ENCODE data around the gene FLYWCH1.

Gene FLYWCH1

DNA sequence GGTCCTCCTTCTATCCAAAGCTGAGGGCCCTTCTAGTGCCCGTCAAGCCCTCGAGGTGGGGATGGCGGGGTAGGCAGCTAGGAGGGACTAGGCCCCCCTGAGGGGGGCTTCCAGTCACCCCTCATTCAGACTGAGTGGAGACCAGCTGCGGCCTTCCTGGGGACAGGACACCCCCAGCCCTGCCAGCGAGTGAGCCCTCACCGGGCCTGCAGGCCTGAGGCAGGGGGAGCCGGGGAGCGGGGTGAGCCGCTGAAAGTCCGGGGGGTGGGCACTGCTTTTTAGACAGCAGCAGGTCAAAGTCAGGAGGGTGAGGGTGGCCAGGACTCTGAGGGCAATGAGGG is 43.7 kb downstream of the FLYWCH1 start:
- DNase-seq, result no peak

DNA sequence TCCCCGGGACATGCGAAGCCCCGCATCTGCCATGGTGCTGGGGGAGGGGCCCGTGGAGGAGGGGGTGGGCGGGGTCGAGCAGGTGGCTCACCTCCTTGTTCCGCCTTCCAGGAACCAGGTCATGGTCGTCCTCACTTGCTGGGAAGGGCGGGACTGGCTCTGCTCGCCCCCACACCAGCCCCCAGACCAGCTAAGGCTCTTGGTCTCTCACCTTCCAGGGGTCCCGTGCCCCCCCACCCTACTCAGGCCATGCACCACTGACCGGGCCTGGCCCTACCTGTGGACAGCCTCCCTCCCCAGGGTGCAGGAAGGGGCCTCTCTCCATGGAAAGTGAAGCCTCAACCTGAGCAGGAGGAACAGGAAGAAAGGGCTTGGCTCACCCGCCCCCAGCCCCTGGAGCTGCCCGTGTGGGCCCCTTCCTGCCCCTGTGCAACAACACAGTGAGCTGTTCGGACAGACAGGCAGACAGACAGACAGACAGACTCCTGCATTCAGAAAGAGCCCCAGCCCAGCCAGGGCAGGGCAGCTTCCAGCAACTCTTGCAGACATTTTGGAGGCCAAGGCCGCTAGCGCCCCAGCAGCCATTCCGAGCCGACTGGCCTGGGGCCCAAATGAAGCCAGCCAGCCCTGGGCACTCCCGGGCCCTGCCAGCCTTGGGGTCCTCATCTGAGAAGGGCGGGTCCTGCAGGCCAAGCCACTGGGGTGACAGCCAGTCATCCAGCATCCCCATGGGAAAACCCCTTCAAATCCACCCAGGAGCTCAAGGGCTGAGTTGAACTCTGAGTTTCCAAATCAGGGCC is 44.2 kb downstream of the FLYWCH1 start:
- DNase-seq, result no peak

DNA sequence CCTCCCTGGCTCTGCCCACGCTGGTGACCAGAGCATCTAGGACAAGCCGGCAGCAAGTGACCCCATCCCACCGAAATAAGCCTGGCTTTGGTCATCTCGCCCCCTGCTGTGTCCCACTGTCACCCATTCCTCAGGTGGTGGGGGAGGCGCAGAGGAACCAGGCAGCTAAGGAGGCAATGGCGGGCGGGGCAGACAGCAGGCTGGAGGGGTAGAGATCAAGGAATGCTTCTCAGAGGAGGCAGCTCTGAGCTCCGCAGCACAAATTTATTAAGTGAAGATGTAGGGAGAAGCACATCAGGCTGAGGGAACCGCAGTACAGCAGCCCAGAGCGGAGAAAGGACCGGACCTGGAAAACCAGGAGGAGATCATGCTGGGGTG is 44.8 kb downstream of the FLYWCH1 start:
- no peak for DNase-seq

DNA sequence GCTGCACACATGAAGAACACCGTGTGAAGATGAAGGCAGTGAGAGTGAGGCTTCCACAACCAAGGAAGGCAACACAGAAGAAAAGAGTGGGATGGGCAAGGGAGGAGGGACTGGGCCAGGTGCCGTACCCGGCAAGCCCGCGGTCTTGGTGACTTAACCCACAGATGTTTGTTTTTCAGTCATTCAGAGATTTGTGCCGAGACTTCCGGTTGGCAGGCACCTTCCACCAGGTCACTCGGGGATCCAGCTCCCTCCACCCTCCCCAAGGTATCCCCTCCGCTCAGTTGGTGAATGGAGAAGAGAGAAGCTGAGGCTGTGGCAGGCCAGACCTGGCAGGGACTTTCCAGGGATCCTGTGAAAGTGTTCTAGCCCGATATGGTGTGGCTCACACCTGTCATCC is 47.5 kb downstream of the FLYWCH1 start:
- peak; percentile 86 for DNase-seq

DNA sequence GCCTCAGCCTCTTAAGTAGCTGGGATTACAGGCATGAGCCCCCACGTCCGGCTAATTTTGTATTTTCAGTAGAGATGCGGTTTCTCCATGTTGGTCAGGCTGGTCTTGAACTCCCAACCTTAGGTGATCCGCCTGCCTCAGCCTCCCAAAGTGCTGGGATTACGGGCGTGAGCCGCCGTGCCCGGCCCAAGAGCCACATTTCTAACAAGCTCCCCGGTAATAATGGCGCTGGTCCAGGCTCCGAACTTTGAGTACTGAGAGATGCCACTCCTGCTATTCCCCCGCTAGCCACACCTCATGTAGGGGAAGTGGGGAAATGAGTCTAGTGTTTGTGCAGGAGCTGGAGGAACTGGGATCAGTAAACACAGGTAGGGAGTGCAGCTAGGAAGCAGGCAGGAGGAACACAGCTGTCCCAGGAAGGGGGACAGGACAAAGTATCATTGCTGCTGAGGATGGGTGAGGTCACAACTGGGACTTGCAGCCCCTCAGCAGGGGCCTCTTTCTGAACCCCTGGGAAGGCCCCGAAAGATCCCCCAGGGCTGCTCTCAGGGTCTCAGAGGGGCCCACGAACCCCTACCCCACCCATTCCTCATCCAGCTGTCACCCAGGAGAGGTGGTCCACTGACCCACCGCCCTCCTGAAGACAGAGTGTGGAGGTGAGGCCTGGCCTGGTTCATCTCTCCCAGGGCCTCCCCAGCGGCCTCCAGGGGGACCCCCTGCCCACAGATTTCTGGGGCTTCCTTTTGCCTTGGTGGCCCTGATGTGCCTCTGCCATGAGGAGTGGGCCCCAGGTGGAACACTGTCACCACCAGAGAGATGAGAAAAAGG is 48.7 kb downstream of the FLYWCH1 start:
- no peak for DNase-seq

DNA sequence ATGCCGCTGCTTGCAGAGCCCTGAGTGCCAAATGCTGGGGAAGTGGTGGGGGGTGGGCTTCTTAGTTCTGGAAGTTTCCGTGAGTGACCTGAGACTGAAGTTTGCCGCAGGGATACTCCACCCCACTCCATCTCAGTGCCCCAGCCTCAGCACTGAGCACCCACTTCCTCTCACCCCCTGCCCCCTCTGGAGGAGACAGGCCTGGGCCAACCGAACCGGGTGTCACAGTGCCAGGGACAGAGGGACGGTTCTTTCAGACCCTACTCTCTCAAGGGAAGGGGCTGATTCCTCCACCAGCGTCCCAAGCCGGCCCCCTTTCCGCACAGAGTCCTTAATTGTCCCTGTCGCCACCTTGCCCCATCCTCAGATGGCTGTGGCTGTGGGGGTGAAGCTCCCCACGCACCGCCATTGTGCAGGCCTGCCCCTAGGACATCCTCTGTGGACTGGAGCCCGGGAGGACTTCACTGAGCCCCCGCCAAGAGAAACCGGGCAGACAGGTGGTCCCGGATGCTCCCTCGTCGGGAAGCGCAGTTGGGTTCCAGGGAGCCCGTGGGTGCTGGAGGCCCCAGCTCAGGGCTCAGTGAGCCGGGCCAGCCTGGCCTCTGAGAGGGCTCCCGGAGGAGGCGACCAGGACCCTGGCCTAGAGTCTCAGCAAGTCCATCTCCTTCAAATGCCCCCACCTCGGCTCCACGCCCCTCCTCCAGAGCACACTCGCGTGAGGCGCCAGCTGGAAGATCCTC is 50.8 kb downstream of the FLYWCH1 start:
- no peak for DNase-seq

DNA sequence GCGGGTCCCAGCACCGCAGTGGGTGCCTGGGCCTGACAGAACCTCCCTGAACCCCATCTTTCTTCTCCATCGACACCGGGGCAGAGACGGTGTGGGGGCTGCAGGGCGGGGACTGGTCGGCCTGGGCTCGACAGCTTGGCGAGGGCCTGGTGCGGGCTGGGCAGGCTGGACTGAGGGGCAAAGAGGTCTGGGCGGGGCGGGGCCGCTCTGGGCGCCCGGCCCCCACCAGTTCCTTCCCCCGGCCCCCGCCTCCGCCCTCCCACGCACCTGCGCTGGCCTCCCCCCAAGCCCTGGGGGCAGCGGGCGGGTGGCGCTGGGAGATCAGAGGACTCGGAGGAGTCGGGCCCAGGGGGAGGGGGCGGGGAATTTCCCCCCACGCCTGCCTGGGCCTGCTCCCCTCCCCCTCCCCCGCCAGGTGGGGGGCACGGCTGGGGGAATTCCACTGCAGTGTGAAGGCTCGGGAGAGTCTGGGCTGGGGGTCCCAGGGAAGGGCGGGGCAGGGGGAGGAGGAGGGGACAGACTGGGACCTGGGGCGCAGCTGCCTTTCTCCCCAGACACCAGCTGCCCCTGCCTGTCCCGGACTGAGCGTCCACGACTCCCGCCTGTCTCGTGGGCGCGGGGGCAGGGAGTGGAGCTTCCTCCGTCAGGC is 51.5 kb downstream of the FLYWCH1 start:
- peak; percentile 77 for DNase-seq

DNA sequence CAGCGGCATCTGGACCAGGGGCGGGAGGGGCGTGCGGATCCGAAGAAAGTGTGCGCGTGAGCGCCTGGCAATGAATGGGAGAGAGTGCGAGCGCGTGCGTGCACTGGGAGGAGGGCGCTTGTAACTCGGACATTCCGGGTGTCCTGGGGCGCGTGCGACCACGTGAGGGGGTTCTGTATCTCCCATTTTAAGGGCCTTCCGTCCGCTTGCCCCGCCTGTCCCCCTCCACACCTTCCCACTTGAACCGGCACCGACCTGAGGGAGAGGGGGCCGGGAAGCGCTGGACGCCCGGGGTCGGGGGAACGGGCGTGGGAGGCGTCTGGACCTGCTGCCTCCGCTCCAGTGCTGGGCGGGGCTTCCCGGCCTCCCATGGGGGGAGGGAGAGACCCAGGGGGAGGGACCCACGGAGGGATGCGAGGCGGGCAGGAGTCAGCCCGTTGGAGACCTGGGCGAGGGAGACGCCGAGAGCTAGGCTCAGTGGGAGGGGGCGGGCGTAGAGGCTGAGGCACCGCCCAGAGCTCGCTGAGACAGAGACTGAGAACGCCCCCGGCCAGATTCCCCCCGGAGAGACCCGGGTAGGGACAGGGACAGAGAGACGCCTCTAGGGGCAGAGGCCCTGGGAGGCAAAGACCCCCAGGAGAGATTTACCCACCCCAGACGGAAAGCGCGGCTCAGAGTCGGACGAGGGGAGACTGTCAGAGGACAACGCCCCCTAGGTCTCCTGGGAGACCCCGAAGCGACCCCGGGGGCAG is 52.2 kb downstream of the FLYWCH1 start, which contains the start of gene KREMEN2:
TSS of gene KREMEN2 (plus strand) at position 553 of the 752 bp plus-strand sequence. CDS start 246 bp downstream, outside the sequence.
- DNase-seq, result peak; percentile 95

DNA sequence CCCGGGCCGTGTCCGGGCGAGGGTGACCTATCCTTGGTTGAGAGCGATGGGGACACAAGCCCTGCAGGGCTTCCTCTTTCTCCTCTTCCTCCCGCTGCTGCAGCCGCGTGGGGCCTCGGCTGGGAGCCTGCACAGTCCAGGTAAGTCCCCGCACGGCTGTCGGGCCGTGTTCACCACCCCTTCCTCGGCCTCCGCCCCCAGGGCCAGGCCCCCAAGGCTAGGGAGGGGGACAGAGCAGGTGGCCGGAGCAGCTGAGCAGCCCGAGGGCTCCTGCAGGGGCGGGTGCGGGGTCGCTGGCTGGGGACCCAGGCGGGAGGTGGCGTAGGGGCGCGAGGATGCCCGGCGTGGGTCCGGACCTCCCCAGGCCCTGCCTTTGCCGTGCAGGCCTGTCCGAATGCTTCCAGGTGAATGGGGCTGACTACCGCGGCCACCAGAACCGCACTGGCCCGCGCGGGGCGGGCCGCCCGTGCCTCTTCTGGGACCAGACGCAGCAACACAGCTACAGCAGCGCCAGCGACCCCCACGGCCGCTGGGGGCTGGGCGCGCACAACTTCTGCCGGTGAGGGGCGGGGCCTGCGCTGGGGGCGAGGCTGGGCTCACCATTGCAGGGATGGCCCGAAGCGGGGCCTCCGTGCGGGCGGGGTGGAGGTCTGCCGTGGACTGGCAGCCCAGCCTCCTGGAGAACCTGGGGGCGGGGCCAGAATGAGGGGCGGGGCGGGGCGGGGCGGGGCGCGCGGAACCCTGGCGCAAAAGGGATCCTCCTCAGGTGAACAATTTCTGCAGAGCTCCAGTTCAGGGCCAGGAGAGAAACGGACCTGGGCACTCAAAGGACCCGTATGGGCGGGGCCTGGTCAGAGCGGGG is 53.0 kb downstream of the FLYWCH1 start:
- DNase-seq, result peak; percentile 98

DNA sequence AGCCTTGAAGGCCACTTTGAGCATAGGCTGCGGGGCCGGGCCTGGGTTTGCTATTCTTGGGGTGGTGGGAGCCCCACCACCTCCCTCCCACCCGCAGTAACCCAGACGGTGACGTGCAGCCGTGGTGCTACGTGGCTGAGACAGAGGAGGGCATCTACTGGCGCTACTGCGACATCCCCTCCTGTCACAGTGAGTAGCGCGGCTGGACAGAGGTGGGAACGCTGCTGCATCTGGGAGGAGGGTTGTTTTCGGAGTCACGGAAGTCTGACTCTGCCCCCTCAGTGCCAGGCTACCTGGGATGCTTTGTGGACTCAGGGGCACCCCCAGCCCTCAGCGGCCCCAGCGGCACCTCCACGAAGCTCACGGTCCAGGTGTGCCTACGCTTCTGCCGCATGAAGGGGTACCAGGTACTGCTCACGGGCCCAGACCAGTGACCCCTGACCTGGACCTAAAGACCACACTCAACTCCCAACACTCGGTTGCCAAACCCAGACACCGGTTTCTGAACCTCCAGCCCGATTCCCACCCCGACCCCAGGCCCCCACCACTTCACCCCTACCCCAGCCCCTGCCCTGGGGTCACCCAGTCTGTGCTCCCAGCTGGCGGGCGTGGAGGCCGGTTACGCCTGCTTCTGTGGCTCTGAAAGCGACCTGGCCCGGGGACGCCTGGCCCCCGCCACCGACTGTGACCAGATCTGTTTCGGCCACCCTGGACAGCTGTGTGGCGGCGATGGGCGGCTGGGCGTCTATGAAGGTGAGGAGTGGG is 54.5 kb downstream of the FLYWCH1 start:
- DNase-seq, result no peak

DNA sequence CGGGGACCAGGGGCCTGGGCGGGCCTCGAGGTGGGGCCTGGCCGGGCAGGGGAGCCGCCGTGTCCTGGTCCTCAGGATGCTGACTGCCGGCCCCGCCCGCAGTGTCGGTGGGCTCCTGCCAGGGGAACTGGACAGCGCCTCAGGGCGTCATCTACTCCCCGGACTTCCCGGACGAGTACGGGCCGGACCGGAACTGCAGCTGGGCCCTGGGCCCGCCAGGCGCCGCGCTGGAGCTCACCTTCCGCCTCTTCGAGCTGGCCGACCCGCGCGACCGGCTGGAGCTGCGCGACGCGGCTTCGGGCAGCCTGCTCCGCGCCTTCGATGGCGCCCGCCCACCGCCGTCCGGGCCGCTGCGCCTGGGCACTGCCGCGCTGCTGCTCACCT is 55.1 kb downstream of the FLYWCH1 start:
- DNase-seq, result no peak

DNA sequence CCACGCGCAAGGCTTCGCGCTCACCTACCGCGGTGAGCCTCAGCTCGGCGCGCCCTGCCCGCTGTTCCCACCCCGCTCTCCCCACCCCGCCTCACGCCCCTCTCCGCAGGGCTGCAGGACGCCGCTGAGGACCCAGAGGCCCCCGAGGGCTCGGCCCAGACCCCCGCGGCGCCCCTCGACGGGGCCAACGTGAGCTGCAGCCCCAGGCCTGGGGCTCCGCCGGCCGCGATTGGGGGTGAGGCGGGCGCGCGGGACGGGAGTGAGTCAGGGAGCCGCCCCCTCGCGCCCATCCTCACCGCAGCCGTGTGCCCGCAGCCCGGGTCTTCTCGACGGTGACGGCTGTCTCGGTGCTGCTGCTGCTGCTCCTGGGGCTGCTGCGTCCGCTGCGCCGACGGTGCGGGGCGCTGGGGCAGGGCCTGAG is 55.5 kb downstream of the FLYWCH1 start:
- DNase-seq, result no peak

DNA sequence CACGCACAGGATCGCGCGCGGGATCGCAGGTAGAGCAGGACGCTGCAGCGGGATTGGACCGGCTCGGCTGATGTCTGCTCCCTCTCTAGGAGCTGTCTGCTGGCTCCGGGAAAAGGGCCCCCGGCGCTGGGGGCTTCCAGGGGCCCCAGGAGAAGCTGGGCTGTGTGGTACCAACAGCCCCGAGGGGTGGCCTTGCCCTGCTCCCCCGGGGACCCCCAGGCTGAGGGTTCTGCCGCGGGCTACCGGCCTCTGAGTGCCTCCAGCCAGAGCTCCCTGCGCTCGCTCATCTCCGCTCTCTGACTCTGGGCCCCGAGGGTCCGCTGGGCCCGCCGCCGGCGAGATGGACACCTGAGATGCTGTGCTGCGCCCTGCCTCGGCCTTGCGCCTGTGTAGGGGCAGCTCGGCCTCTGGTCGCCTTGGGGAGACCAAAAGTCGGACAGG is 56.0 kb downstream of the FLYWCH1 start:
- DNase-seq, result no peak

DNA sequence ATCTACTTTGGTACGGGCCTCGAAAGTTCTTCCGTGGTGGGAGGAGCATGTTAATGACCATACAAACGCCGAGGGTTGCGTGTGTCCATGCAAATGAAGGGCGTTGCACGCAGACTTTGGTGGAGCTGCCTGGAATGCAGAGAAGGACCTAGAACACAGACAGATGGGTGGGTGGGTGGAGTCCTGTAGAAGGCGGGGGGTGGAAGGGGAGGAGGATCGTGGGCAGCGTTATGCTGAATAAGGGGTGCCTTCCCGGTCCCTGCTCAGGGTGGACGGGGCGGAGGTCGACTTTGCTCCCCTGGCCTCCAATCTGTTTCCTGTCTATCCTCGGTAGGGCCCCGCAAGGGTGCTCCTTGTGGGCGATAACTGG is 56.6 kb downstream of the FLYWCH1 start:
- peak; percentile 94 for DNase-seq

DNA sequence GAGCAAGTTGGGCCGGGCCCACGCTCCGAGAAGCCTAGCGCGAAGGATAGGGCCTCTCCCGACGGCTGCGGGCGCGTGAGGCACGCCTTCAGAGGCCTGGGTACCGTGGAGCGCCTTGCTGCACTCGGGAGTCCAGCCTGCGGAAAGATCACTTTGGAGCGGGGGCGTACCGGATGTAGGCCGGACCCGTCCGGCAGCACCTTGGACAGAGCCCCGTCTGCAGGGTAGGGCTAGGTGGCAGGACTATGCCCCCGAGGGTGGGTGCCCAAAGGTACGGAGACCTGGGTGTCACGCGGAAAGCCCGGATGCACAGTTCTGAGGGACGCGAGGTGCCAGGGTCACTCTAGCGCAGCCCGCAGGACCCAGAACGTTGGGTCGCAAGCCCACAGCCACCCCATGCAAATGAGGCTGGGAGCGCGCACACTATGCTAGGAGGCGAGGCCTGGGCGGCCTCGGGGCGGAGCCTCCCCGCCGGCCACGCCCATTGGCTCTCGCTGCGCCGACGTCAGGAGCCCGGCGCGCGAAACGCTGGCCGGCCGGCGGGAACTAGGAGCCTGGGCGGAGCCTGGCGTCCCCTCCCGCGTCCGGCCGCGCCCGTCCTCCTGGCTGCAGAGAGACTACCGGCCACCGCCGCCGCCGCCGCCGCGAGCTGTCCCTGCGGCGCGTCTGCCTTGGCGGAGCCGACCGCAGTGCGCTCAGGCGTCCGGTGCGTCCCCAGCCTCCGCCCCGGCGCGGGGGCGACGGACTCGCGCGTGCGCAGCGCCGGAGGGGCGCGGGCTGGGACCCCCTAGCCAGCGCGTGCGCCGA is 57.2 kb downstream of the FLYWCH1 start, which contains the start of gene PAQR4:
TSS of gene PAQR4 (plus strand) at position 611 of the 807 bp plus-strand sequence. CDS start 327 bp downstream, outside the sequence.
- DNase-seq, result peak; percentile 98

DNA sequence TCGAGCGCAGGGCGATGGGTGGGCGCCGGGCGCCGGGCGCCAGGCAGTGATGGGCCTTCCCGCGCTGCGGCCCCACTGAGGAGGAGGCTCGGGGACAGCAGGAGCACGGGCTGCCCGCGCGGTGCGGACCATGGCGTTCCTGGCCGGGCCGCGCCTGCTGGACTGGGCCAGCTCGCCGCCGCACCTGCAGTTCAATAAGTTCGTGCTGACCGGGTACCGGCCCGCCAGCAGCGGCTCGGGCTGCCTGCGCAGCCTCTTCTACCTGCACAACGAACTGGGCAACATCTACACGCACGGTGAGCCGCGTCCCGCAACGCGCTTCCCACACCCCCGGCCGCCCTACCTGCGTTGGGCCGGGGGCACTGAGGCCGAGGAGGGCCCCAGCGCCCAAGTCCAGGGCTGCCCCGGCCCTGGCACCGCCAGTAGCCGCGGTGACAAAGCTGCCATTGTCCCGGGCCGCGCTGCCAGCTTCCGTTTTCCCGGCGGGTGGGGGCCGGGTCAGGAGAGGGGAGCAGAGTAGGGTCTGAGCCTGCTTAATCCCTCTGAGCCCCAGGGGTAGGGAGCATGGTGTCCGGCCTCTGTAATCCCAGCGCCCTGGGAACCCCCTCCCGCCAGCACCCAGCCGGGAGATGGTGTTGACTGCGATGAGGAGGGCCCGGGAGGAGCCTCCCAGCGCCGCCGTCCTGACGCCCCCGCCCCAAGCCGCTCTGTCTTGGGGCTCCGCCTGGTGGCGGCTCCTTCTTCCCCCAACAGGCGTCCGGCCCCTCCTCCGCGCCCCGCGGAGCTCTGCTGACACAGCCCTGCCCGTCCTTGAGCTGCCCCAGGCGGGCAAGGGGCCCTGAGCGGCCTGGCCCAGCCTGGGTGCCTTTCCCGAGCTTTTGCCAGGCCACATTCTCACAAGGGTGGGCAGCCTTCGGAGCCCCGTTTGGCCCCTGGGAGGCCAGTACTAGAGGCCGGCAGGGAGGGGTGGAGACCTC is 58.1 kb downstream of the FLYWCH1 start:
- DNase-seq, result peak; percentile 96

DNA sequence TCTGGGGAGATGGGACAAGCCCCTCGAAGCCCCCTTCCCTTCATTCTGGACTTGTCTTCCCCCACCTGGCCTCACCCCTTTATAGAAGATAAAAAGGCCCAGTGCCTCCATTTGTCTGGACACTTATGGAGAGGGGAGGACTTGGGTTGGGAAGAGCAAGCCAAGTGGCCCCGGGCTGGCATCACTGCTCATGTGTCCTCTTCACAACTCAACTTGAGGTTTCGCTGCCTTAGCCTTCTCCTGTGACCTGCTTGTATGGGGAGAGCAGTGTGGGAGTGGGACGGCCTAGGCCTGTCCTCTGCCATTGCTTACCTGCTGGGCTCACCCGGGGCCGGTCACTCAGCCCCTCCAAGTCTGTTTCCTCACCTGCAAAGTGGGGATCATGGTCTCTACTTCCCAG is 58.8 kb downstream of the FLYWCH1 start:
- peak; percentile 53 for DNase-seq

Data from RPMI8226 (cell line).